K562 (cell line): ENCODE data around the gene LHX3. TPM values are rescaled to one million over a fixed set of nuclear protein-coding genes. Genes with fewer than 3 reads are reported as not detected.
A peak's percentile ranks its signal among the peaks of the same experiment; 100 is the strongest.

Source experiments
- ATAC-seq: fragments of 200-7000 bp; cut with Tn5 transposase; 3 replicates; pipeline ENCODE4 v1.9.1; 2020; ENCODE audit warnings: moderate library complexity
- Bru-seq: library from RNA; stranded (reverse); fragments of 400-500 nt; gene quantifications from one replicate; lab custom pipeline; 2021; lab: Mats Ljungman, UMichigan
- BruChase-seq, 2 experiments: library from RNA; stranded (reverse); fragments of 400-500 nt; gene quantifications; one replicate each; lab custom pipeline; 2021; lab: Mats Ljungman, UMichigan
- BruUV-seq: library from RNA; stranded (reverse); fragments of 400-500 nt; replicated peaks from 2 replicates; lab custom pipeline; 2021; lab: Mats Ljungman, UMichigan
- CTCF ChIA-PET: fragments of 300-600 bp; formaldehyde crosslinking; extraction: SDS; loops from one replicate; lab custom pipeline; 2021; ENCODE audit warnings: low intra/inter-chr PET ratio; lab: Yijun Ruan, JAX
- POLR2A ChIA-PET: fragments of 300-600, 350-650 bp; sonication (Branson Sonifier 250); formaldehyde crosslinking; extraction: SDS; loops from one replicate; lab custom pipeline; 2021; ENCODE audit warnings: antibody characterized with exemption, inconsistent platforms; lab: Yijun Ruan, JAX
- DNase-seq, 4 experiments: peaks; one replicate each; pipeline versions ENCODE4 v3.0.0 to v3.0.0-alpha.2; 2011 to 2018; ENCODE audit warnings: low spot score in 3 of 4, mixed read lengths in 3 of 4; ENCODE audit errors: extremely low read depth in 1 of 4
- FAIRE-seq: peaks from 2 replicates; lab custom pipeline; 2011; peaks lifted over from hg19 to GRCh38; lab: Jason Lieb, UNC
- H2AFZ ChIP-seq: 2 replicates; pipeline ENCODE4 v1.6.0; 2011; ENCODE audit warnings: low read depth, low read length, control low read depth, inconsistent platforms
- H3K27ac ChIP-seq: fragments of 200-600 bp; 3 replicates; pipeline ENCODE4 v1.8.0; 2011; ENCODE audit warnings: low read depth, mild to moderate bottlenecking, control low read depth, inconsistent platforms, low read length, moderate library complexity, mixed read lengths; ENCODE audit errors: extremely low read depth
- H3K27me3 ChIP-seq, 2 experiments: fragments of 300-600 bp in 1 of 2; 2 replicates in 1 of 2; 3 replicates in 1 of 2; pipeline versions ENCODE4 v1.6.0 to v1.8.0; 2011; ENCODE audit warnings: inconsistent platforms in 2 of 2, low read length in 2 of 2, mild to moderate bottlenecking in 1 of 2, mixed read lengths in 1 of 2, moderate library complexity in 1 of 2; ENCODE audit not compliant: control insufficient read depth in 2 of 2, insufficient read depth in 2 of 2
- H3K36me3 ChIP-seq: fragments of 300-600 bp; 3 replicates; pipeline ENCODE4 v1.8.0; 2011; ENCODE audit warnings: mild to moderate bottlenecking, low read length, inconsistent platforms; ENCODE audit not compliant: control insufficient read depth, insufficient read depth
- H3K4me1 ChIP-seq, 2 experiments: fragments of 200-600 bp in 1 of 2; replicated peaks in 1 of 2; 2 replicates in 1 of 2; 3 replicates in 1 of 2; pipeline versions ENCODE4 v1.5.1 to v1.8.0; 2011; ENCODE audit warnings: inconsistent platforms in 2 of 2, low read length in 2 of 2, mild to moderate bottlenecking in 1 of 2, mixed read lengths in 1 of 2, moderate library complexity in 1 of 2; ENCODE audit not compliant: control insufficient read depth in 2 of 2, insufficient read depth in 2 of 2
- H3K4me2 ChIP-seq: 2 replicates; pipeline ENCODE4 v1.6.1; 2011; ENCODE audit warnings: low read length, control low read depth, inconsistent platforms, mixed read lengths; ENCODE audit not compliant: insufficient read depth
- H3K4me3 ChIP-seq: fragments of 200-600 bp; sonication (generic), shearing (Covaris generic); 2 replicates; pipeline ENCODE4 v1.5.1; 2016; ENCODE audit warnings: control low read depth, inconsistent platforms
- H3K79me2 ChIP-seq: fragments of 200-600 bp; 3 replicates; pipeline ENCODE4 v1.8.0; 2011; ENCODE audit warnings: low read length, inconsistent platforms; ENCODE audit not compliant: control insufficient read depth, insufficient read depth
- H3K9ac ChIP-seq, 2 experiments: 2 replicates each; pipeline versions ENCODE4 v1.6.0 to v1.6.1; 2011; ENCODE audit warnings: low read depth in 2 of 2, low read length in 2 of 2, control low read depth in 1 of 2, inconsistent platforms in 1 of 2, mild to moderate bottlenecking in 1 of 2, mixed read lengths in 1 of 2; ENCODE audit not compliant: insufficient read depth in 1 of 2
- H3K9me1 ChIP-seq: one replicate; pipeline ENCODE4 v1.6.0; 2011; ENCODE audit warnings: inconsistent platforms, mild to moderate bottlenecking, low read length, moderate library complexity; ENCODE audit not compliant: control insufficient read depth, insufficient read depth
- H3K9me3 ChIP-seq: replicated peaks from 2 replicates; pipeline ENCODE4 v1.5.1; 2011; ENCODE audit warnings: low read depth, low read length, inconsistent platforms; ENCODE audit not compliant: control insufficient read depth, insufficient read depth
- H4K20me1 ChIP-seq: replicated peaks from 2 replicates; pipeline ENCODE4 v1.6.1; 2011; ENCODE audit warnings: low read length, inconsistent platforms, mixed read lengths; ENCODE audit not compliant: control insufficient read depth, insufficient read depth
- CBFB ChIP-seq: sonication (generic); formaldehyde crosslinking; IDR thresholded peaks from 2 replicates; pipeline ENCODE4 v1.4.0; 2020; ENCODE audit warnings: mild to moderate bottlenecking, missing genetic modification reagents
- CREB1 ChIP-seq, 2 experiments: sonication (generic) in 1 of 2; formaldehyde crosslinking in 1 of 2; IDR thresholded peaks; 2 replicates each; pipeline versions ENCODE4 v1.6.1 to v1.8.0; 2012 to 2022; ENCODE audit warnings: inconsistent platforms in 1 of 2, mild to moderate bottlenecking in 1 of 2, missing genetic modification reagents in 1 of 2, moderate library complexity in 1 of 2
- ERF ChIP-seq: fragments of 450-650 bp; formaldehyde crosslinking; IDR thresholded peaks from 2 replicates; pipeline ENCODE4 v1.4.0; 2020; ENCODE audit warnings: mild to moderate bottlenecking, mixed read lengths
- KAT8 ChIP-seq: fragments of 450-650 bp; IDR thresholded peaks from 2 replicates; pipeline ENCODE4 v1.6.1; 2016; ENCODE audit warnings: low read depth, mild to moderate bottlenecking
- KDM5B ChIP-seq: fragments of 200-600 bp; sonication (generic); IDR thresholded peaks from 2 replicates; pipeline ENCODE4 v1.6.1; 2012; ENCODE audit warnings: low read depth, mild to moderate bottlenecking, moderate library complexity, low read length, control low read depth, inconsistent platforms; ENCODE audit not compliant: insufficient replicate concordance
- MAZ ChIP-seq, 2 experiments: fragments of 450-650 bp in 1 of 2; sonication (generic) in 1 of 2; formaldehyde crosslinking; IDR thresholded peaks in 1 of 2; conservative IDR thresholded peaks in 1 of 2; 2 replicates each; pipeline versions ENCODE4 v1.4.0 to v1.5.0; 2020; ENCODE audit warnings: mild to moderate bottlenecking in 1 of 2, missing genetic modification reagents in 1 of 2
- PRMT5 ChIP-seq: sonication (generic); formaldehyde crosslinking; IDR thresholded peaks from 2 replicates; pipeline ENCODE4 v1.5.0; 2020; ENCODE audit warnings: missing genetic modification reagents
- RBFOX2 ChIP-seq: fragments of 200-400 bp; formaldehyde crosslinking; IDR thresholded peaks from 2 replicates; pipeline ENCODE4 v1.6.1; 2017; ENCODE audit warnings: low read depth, mild to moderate bottlenecking, low read length, moderate library complexity
- TAL1 ChIP-seq: fragments of 450-650 bp; IDR thresholded peaks from 2 replicates; pipeline ENCODE4 v1.6.1; 2016; ENCODE audit warnings: mild to moderate bottlenecking
- TBL1XR1 ChIP-seq, 2 experiments: IDR thresholded peaks; 2 replicates each; pipeline ENCODE4 v1.6.1; 2012; ENCODE audit warnings: improper control_type of control experiment in 2 of 2, low read length in 2 of 2, mild to moderate bottlenecking in 1 of 2
- ZBED1 ChIP-seq: IDR thresholded peaks from 2 replicates; pipeline ENCODE4 v1.6.1; 2014
- ZNF146 ChIP-seq: IDR thresholded peaks from one replicate; pipeline ENCODE4 v1.6.1; 2018; ENCODE audit warnings: missing compliant biosample characterization; ENCODE audit not compliant: unreplicated experiment
- WGBS: fragments of 100-300 bp; shearing (Covaris generic); methylation state at CpG from one replicate; pipeline ENCODE4 v1.1.6; 2016; ENCODE audit warnings: low coverage, mixed read lengths; ENCODE audit not compliant: insufficient coverage; ENCODE audit errors: missing lambda C conversion rate; 5-methylcytosine and 5-hydroxymethylcytosine counted together
- in situ Hi-C: fragments of 300-500 bp; cut with MboI; formaldehyde crosslinking; loops from 4 replicates; pipeline ENCODE4 v1.15.0; 2018; ENCODE audit warnings: inconsistent platforms, mixed read lengths
- intact Hi-C: fragments of 100-400 bp; cut with micrococcal nuclease; formaldehyde crosslinking; loops from 2 replicates; pipeline ENCODE4 v1.14.2; 2022
- long read RNA-seq, 3 experiments: library from polyadenylated mRNA in 2 of 3; library from RNA in 1 of 3; unstranded in 2 of 3; stranded (forward) in 1 of 3; transcript quantifications; one replicate each; pipeline ENCODE4 v2.0.0, GENCODE V29; 2019 to 2022
- polyA minus RNA-seq, 3 experiments: library from RNA; depleted of rRNA, polyadenylated mRNA; stranded (reverse); fragments of >200 nt; gene quantifications; 2 replicates each; pipeline ENCODE4 v1.2.3, GENCODE V29; 2011
- polyA plus RNA-seq, 8 experiments: library from polyadenylated mRNA; depleted of rRNA in 4 of 8; stranded (reverse) in 5 of 8; unstranded in 3 of 8; fragments of >200 nt; fragmentation: Nextera tagmentation in 2 of 8; fragmentation: Illumina TruSeq in 1 of 8; extraction: Ambion mirVana in 2 of 8; extraction: Trizol in 1 of 8; gene quantifications; 2 replicates each; pipeline versions ENCODE4 v1.2.1 to v1.2.3, GENCODE V29; 2011 to 2014; ENCODE audit warnings: inconsistent platforms in 1 of 8, missing spikeins in 1 of 8
- total RNA-seq, 7 experiments: library from RNA; depleted of rRNA in 6 of 7; stranded (reverse); fragments of >200 nt in 6 of 7; fragmentation: Illumina TruSeq in 2 of 7; extraction: Trizol in 2 of 7; gene quantifications; 2 replicates each; pipeline versions ENCODE4 v1.2.1 to v1.2.3, GENCODE V29; 2011 to 2021; ENCODE audit warnings: low replicate concordance in 1 of 7
- TF ChIP-seq, protein P1 (sequence below): sonication (generic); formaldehyde crosslinking; IDR thresholded peaks from 2 replicates; pipeline ENCODE4 v1.8.1; 2023; ENCODE audit warnings: mild to moderate bottlenecking, missing genetic modification reagents
- TF ChIP-seq, protein P2 (sequence below): fragments of 450-650 bp; formaldehyde crosslinking; IDR thresholded peaks from 2 replicates; pipeline ENCODE4 v1.4.0; 2020; ENCODE audit warnings: mild to moderate bottlenecking, moderate library complexity

Gene LHX3
- 0.09 TPM in 1 of 2 replicates, not detected in the other for total RNA-seq (2011; cell fraction: chromatin; rRNA removed; ENCODE audit: low replicate concordance)
- not detected in 2 replicates for total RNA-seq (2011; cell fraction: nucleolus; rRNA removed)
- not detected in 2 replicates for total RNA-seq (2011; cell fraction: nucleoplasm; rRNA removed)
- total RNA-seq (2014; rRNA removed), result not detected in 2 replicates
- not detected in 2 replicates for total RNA-seq (2014; rRNA removed; fragmentation: Illumina TruSeq; extraction: Trizol)
- not detected in 2 replicates for total RNA-seq (2015; rRNA removed; fragmentation: Illumina TruSeq; extraction: Trizol)
- 0.09 TPM in 1 of 2 replicates, not detected in the other for total RNA-seq (2021)
- polyA plus RNA-seq (2011; rRNA removed), result not detected in 2 replicates
- not detected in 2 replicates for polyA plus RNA-seq (2011; cell fraction: cytosol; rRNA removed)
- polyA plus RNA-seq (2011; cell fraction: nucleus; rRNA removed), result 0.04 TPM in 1 of 2 replicates, not detected in the other
- 0.91 TPM in 1 of 2 replicates, not detected in the other for polyA plus RNA-seq (2012)
- not detected in 2 replicates for polyA plus RNA-seq (2014; fragmentation: Illumina TruSeq; extraction: Trizol)
- polyA plus RNA-seq (2014; fragmentation: Nextera tagmentation; extraction: Ambion mirVana), result not detected
- polyA plus RNA-seq (2014; rRNA removed), result not detected in 2 replicates
- not detected in 2 replicates for polyA minus RNA-seq (2011; rRNA and poly(A)+ RNA removed)
- polyA minus RNA-seq (2011; cell fraction: cytosol; rRNA and poly(A)+ RNA removed), result not detected in 2 replicates
- polyA minus RNA-seq (2011; cell fraction: nucleus; rRNA and poly(A)+ RNA removed), result not detected in 2 replicates
- Bru-seq, nascent RNA, result percentile 25 among the genes with signal in this experiment
- percentile 9 among the genes with signal in this experiment for BruChase-seq, experiment 1, labeled RNA remaining after a 2-hour chase
- BruChase-seq, experiment 2, labeled RNA remaining after a 6-hour chase, result percentile 10 among the genes with signal in this experiment
- long read RNA-seq, experiment 1, result 0 reads
- long read RNA-seq, experiment 2, result 0 reads
- long read RNA-seq, experiment 3, result 0 reads

DNA sequence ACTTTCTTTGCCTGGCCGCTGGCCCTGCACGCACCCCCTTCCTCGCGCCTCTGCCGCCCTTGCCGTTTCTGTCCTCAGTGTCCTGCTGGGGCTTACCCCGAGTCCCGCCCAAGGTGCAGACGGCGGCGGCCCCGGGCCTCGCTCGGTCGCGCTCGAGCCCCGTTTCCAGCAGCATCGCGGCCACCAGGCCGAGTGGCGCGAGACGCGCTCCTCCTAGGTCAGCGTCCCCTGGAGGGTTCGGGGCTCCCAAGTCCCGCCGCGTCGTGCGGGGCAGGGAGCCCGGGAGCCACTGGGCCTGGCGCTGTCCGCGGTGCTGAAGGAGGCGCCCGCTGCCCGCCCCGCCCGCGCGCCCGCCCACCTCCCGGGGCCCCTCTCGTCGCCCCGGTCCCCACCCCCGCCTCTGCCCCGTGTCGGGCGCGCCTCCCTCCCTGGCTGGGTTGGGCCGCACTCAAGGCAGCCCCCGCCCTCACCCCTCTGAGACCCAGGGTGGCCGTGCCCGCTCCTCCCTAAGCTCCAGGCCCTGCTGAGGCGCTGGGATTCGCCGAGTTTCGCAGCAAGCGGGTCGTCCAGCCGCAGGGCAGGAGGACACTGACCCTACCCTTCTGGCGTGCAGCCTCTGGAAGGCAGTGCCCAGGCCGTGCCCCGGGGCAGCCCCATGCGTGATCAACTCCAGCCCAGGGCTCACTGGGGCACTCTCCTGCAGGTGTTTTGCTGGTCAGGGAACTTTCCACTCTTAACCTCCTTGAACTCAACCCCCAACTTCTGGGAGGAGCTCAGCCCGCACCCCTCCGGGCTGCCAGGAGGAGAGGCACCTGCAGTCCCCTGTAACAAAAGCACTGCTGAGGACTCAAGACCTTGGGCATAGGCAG, at the start of gene LHX3:
TSS of gene LHX3 (minus strand) at position 291 of the 869 bp plus-strand sequence. CDS start at position 175, 116 bp downstream.
- Histone ChIP-seq H3K4me1 (peaks cover 21 to 77% of the 10 kb centered on the region in 2 experiments), H3K36me3 (peaks cover 31% of the 10 kb centered on the region; the same call in 2 of the 3 replicates), H3K9me3 (no peaks in the 10 kb centered on the region), H3K79me2 (no peaks in the 10 kb centered on the region), H3K4me2 (no peak within 1 kb of the TSS), H3K27me3 (peaks cover 17 to 25% of the 10 kb centered on the region in 2 experiments; a peak in 4 of 5 replicates), H3K4me3 (no peak within 1 kb of the TSS), H2AFZ (no peak within 1 kb of the TSS), H4K20me1 (peaks cover 19% of the 10 kb centered on the region), H3K9me1 (peaks cover 4% of the 10 kb centered on the region), H3K27ac (no peak within 1 kb of the TSS; the same call in 2 of the 3 replicates), H3K9ac (peak within 1 kb of the TSS in 1 of 2 experiments; percentile 22; a peak in 2 of 4 replicates)
- POLR2A ChIA-PET, result no interaction called here
- CTCF ChIA-PET, result no interaction called here
- no peak for FAIRE-seq
- in situ Hi-C loops, result no loop called here
- ATAC-seq, result no peak
- intact Hi-C loops, result no loop called here
- no TSS peak for BruUV-seq
- WGBS, result 83% methylated on average over 13 of the region's 70 CpGs
- DNase-seq, result peak in 2 of 4 experiments; percentile 66 to 68
- TF ChIP-seq TAL1 (no peak), CBFB (CRISPR knock-in tag) (no peak), RBFOX2 (peak; percentile 60), KAT8 (no peak), ZBED1 (no peak), ERF (CRISPR knock-in tag) (no peak), KDM5B (no peak), MAZ (CRISPR knock-in tag; conservative IDR thresholded peaks at IDR 0.05 in 1 of 2, IDR thresholded peaks at IDR 0.05 in 1 of 2) (peak in 1 of 2 experiments; percentile 3; a peak in 1 of 4 replicates), PRMT5 (CRISPR knock-in tag) (0 out of 2 replicates have a peak, but pooled peaks have one; percentile 25), TBL1XR1 (IDR thresholded peaks at IDR 0.05; ENCODE audit: low read length in 2 of 2) (no peak), ZNF146 (CRISPR knock-in tag) (no peak), CREB1 (IDR thresholded peaks at IDR 0.05) (no peak), CREB1 (CRISPR knock-in tag; IDR thresholded peaks at IDR 0.05) (no peak)
- TF ChIP-seq, protein P1, sequence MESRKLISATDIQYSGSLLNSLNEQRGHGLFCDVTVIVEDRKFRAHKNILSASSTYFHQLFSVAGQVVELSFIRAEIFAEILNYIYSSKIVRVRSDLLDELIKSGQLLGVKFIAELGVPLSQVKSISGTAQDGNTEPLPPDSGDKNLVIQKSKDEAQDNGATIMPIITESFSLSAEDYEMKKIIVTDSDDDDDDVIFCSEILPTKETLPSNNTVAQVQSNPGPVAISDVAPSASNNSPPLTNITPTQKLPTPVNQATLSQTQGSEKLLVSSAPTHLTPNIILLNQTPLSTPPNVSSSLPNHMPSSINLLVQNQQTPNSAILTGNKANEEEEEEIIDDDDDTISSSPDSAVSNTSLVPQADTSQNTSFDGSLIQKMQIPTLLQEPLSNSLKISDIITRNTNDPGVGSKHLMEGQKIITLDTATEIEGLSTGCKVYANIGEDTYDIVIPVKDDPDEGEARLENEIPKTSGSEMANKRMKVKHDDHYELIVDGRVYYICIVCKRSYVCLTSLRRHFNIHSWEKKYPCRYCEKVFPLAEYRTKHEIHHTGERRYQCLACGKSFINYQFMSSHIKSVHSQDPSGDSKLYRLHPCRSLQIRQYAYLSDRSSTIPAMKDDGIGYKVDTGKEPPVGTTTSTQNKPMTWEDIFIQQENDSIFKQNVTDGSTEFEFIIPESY (CRISPR knock-in tag), result peak; percentile 98
- TF ChIP-seq, protein P2, sequence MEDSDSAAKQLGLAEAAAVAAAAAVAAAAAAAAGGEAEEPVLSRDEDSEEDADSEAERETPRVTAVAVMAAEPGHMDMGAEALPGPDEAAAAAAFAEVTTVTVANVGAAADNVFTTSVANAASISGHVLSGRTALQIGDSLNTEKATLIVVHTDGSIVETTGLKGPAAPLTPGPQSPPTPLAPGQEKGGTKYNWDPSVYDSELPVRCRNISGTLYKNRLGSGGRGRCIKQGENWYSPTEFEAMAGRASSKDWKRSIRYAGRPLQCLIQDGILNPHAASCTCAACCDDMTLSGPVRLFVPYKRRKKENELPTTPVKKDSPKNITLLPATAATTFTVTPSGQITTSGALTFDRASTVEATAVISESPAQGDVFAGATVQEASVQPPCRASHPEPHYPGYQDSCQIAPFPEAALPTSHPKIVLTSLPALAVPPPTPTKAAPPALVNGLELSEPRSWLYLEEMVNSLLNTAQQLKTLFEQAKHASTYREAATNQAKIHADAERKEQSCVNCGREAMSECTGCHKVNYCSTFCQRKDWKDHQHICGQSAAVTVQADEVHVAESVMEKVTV (CRISPR knock-in tag), result no peak
